IPS DF 19.7 (cell line): ENCODE measurements around the gene XPO5.
"Not testable (repeated sequence)": the region's sequence is repeated elsewhere in the genome, so short reads cannot be mapped to it uniquely, and the experiment has no call there.

Source experiments
- DNase-seq: peaks from one replicate; pipeline ENCODE4 v3.0.0-alpha.2; 2013; ENCODE audit warnings: low read depth, low spot score

Gene XPO5

GRCh38 chr6:43584892-43585570 is 9.2 kb upstream of the XPO5 start:
- DNase-seq, result no peak

- DNase-seq, result no peak
Measured at GRCh38 chr6:43582911-43583310, 7.1 kb upstream of the XPO5 start.

- no peak for DNase-seq
Measured at GRCh38 chr6:43579171-43579570, 3.3 kb upstream of the XPO5 start.

GRCh38 chr6:43578748-43579147 is 2.9 kb upstream of the XPO5 start:
- no peak for DNase-seq

GRCh38 chr6:43575105-43575771 is 600 bp downstream of the XPO5 start:
- DNase-seq, result peak; percentile 12

GRCh38 chr6:43572015-43572414 is 3.8 kb downstream of the XPO5 start:
- DNase-seq, result no peak

GRCh38 chr6:43570876-43571441 is 4.9 kb downstream of the XPO5 start:
- no peak for DNase-seq

- no peak for DNase-seq
Measured at GRCh38 chr6:43559328-43559727, 16.5 kb downstream of the XPO5 start.

- DNase-seq, result not testable (repeated sequence)
Measured at GRCh38 chr6:43557620-43558019, 18.2 kb downstream of the XPO5 start.

GRCh38 chr6:43547222-43547621 is 28.6 kb downstream of the XPO5 start:
- no peak for DNase-seq

- DNase-seq, result no peak
Measured at GRCh38 chr6:43544461-43544860, 31.4 kb downstream of the XPO5 start.

GRCh38 chr6:43541774-43542471 is 33.9 kb downstream of the XPO5 start:
- DNase-seq, result no peak

GRCh38 chr6:43540507-43540906 is 35.3 kb downstream of the XPO5 start:
- no peak for DNase-seq

GRCh38 chr6:43539409-43539808 is 36.4 kb downstream of the XPO5 start:
- not testable (repeated sequence) for DNase-seq

- not testable (repeated sequence) for DNase-seq
Measured at GRCh38 chr6:43538986-43539385, 36.9 kb downstream of the XPO5 start.

GRCh38 chr6:43532201-43532600 is 43.6 kb downstream of the XPO5 start:
- DNase-seq, result no peak

- no peak for DNase-seq
Measured at GRCh38 chr6:43524483-43524961, 51.3 kb downstream of the XPO5 start.

- DNase-seq, result no peak
Measured at GRCh38 chr6:43523284-43523683, 52.6 kb downstream of the XPO5 start.

- DNase-seq, result no peak
Measured at GRCh38 chr6:43522547-43523261, 53.1 kb downstream of the XPO5 start.

GRCh38 chr6:43521836-43522235 is 54.0 kb downstream of the XPO5 start:
- DNase-seq, result no peak

GRCh38 chr6:43520097-43520496 is 55.7 kb downstream of the XPO5 start:
- DNase-seq, result no peak
